PC-3 (cell line): ENCODE results near the gene SLC26A8.
"Not testable (repeated sequence)": the region's sequence is repeated elsewhere in the genome, so short reads cannot be mapped to it uniquely, and the experiment has no call there.

Experiments used
- CTCF ChIP-seq: fragments of 300-600 bp; sonication (generic); conservative IDR thresholded peaks from 2 replicates; pipeline ENCODE4 v1.5.1; 2017; ENCODE audit warnings: antibody characterized with exemption, low read depth, mild to moderate bottlenecking, low read length
- EZH2 ChIP-seq: fragments of 300-600 bp; sonication (generic); IDR thresholded peaks from one replicate; pipeline ENCODE4 v1.6.1; 2017; ENCODE audit warnings: antibody characterized with exemption, mild to moderate bottlenecking, low read length; ENCODE audit not compliant: unreplicated experiment
- EZH2phosphoT487 ChIP-seq: fragments of 300-600 bp; sonication (generic); IDR thresholded peaks from 2 replicates; pipeline ENCODE4 v1.6.1; 2018; ENCODE audit warnings: mild to moderate bottlenecking, antibody characterized with exemption, low read length, borderline replicate concordance

GRCh38 chr6:35939259-35939658 lies 85.2 kb downstream of the SLC26A8 start:
- TF ChIP-seq CTCF: 0 out of 2 replicates have a peak, but pooled peaks have one; percentile 24
- TF ChIP-seq EZH2, EZH2phosphoT487: not testable (repeated sequence)
